Superior temporal gyrus (tissue), 1 donor: Measurements from ENCODE around the gene INPP4A.

ENCODE experiments used
- DNase-seq: peaks from one replicate; pipeline ENCODE4 v3.0.0-alpha.2; 2016; ENCODE audit errors: extremely low spot score

INPP4A gene

GRCh38 chr2:98564541-98565132 is 120.0 kb downstream of the INPP4A start:
- DNase-seq: no peak

- DNase-seq: no peak
These were observed 120.7 kb downstream of the INPP4A start for GRCh38 chr2:98565286-98565860.

- DNase-seq: no peak
These were observed 121.3 kb downstream of the INPP4A start for GRCh38 chr2:98565941-98566340.

- no peak for DNase-seq
These were observed 123.7 kb downstream of the INPP4A start for GRCh38 chr2:98568161-98568956.

- no peak for DNase-seq
These were observed 124.6 kb downstream of the INPP4A start for GRCh38 chr2:98569197-98569793.

GRCh38 chr2:98569915-98570314 is 125.3 kb downstream of the INPP4A start:
- DNase-seq: no peak

- DNase-seq: no peak
These were observed 125.7 kb downstream of the INPP4A start for GRCh38 chr2:98570356-98570755.

GRCh38 chr2:98571121-98571701 is 126.6 kb downstream of the INPP4A start:
- DNase-seq: no peak

GRCh38 chr2:98571796-98572195 is 127.1 kb downstream of the INPP4A start:
- DNase-seq: no peak

GRCh38 chr2:98572211-98572610 is 127.6 kb downstream of the INPP4A start:
- DNase-seq: no peak

GRCh38 chr2:98572676-98573075 is 128.0 kb downstream of the INPP4A start:
- DNase-seq: peak; percentile 18

- no peak for DNase-seq
These were observed 128.8 kb downstream of the INPP4A start for GRCh38 chr2:98573426-98573825.

- no peak for DNase-seq
These were observed 132.1 kb downstream of the INPP4A start for GRCh38 chr2:98576666-98577312.

- no peak for DNase-seq
These were observed 132.7 kb downstream of the INPP4A start for GRCh38 chr2:98577313-98577712.

- DNase-seq: no peak
These were observed 133.6 kb downstream of the INPP4A start for GRCh38 chr2:98578231-98578630.

GRCh38 chr2:98579926-98580325 is 135.3 kb downstream of the INPP4A start:
- no peak for DNase-seq

- no peak for DNase-seq
These were observed 136.1 kb downstream of the INPP4A start for GRCh38 chr2:98580656-98581284.

- DNase-seq: no peak
These were observed 137.9 kb downstream of the INPP4A start for GRCh38 chr2:98582523-98582922.

GRCh38 chr2:98583276-98583675 is 138.6 kb downstream of the INPP4A start:
- no peak for DNase-seq

GRCh38 chr2:98583816-98584618 is 139.4 kb downstream of the INPP4A start:
- DNase-seq: no peak
